ENCODE measurements around the gene PIP5K1B. TPM values are rescaled to one million over a fixed set of nuclear protein-coding genes. Genes with fewer than 3 reads are reported as not detected.

PIP5K1B gene
- total and polyA plus RNA-seq, 10 of the 15 experiments (the other 5 are each of a cell fraction or from before 2014, with no cell fraction given), result 6.8 to 16.3 (median 10.6) TPM

- ChIA-PET SMC1A (ENCODE audit: uncharacterized antibody, unreplicated experiment) (interaction anchor here (1.1 to 1.2 kb wide), 3 partner anchors 9 to 27 kb away, joined by 3 to 4 read pairs (median 4); no protein-coding TSS in a partner anchor), POLR2A (interaction anchor here (0.6 to 0.8 kb wide), 2 partner anchors 177 to 248 kb away, joined by 3 to 4 read pairs; no protein-coding TSS in a partner anchor), CTCF (interaction anchor here (0.6 to 1.0 kb wide), 4 partner anchors 13 to 222 kb away, joined by 3 to 4 read pairs (median 3); no protein-coding TSS in a partner anchor), RAD21 (ENCODE audit: unreplicated experiment) (interaction anchor here (1.0 kb wide), 1 partner anchor 13 kb away, joined by 5 read pairs; no protein-coding TSS in a partner anchor)
- no peaks in the 10 kb centered on the region for H3K9me3 ChIP-seq (replicated peaks; ENCODE audit: control insufficient read depth, insufficient read depth, low read length)
- in situ Hi-C loops (cut with MboI) (no loop called here), intact Hi-C loops (cut with micrococcal nuclease; ENCODE audit: unreplicated experiment) (no loop called here)
- ATAC-seq (no peak), DNase-seq (ENCODE audit: low read depth, low spot score) (no peak), FAIRE-seq (no peak)
- H3K9ac ChIP-seq (ENCODE audit: control insufficient read depth, insufficient read depth, low read length), result no peak overlapping the region
- no peaks in the 10 kb centered on the region for H3K27me3 ChIP-seq (replicated peaks in 1 of 2; ENCODE audit: control insufficient read depth in 2 of 2, insufficient read depth in 2 of 2, low read length in 1 of 2)
- H2AFZ ChIP-seq (ENCODE audit: control insufficient read depth, low read depth, low read length), result no peak overlapping the region
- H3K4me1 ChIP-seq (ENCODE audit: control insufficient read depth, insufficient read depth, low read length), result 0 out of 2 replicates have a peak, but pooled peaks cover 2% of the 10 kb centered on the region
- H3K27ac ChIP-seq (ENCODE audit: control insufficient read depth, insufficient read depth), result no peak overlapping the region
- H3K4me3 ChIP-seq, result no peak overlapping the region
- H4K20me1 ChIP-seq (ENCODE audit: control insufficient read depth, insufficient read depth), result no peaks in the 10 kb centered on the region
- H3K79me2 ChIP-seq (ENCODE audit: control insufficient read depth, insufficient read depth, low read length), result peaks cover 23% of the 10 kb centered on the region
- 73% methylated on average over 2 of the region's 2 CpGs for WGBS (ENCODE audit: insufficient coverage, insufficient replicate concordance, low lambda C conversion rate, missing lambda C conversion rate)
- H3K36me3 ChIP-seq (ENCODE audit: control insufficient read depth in 2 of 2, insufficient read depth in 2 of 2, low read length in 1 of 2), result no peaks in the 10 kb centered on the region
- no TSS peak for BruUV-seq (replicated peaks)
- H3K4me2 ChIP-seq (ENCODE audit: control insufficient read depth, insufficient read depth), result no peak overlapping the region
- no peak for TF ChIP-seq REST (IDR thresholded peaks at IDR 0.05; ENCODE audit: low read depth, low read length)
- TF ChIP-seq ZBTB40 (IDR thresholded peaks at IDR 0.05; ENCODE audit: borderline replicate concordance), result no peak
- no peak for TF ChIP-seq FOS (IDR thresholded peaks at IDR 0.05; ENCODE audit: borderline replicate concordance, extremely low read depth, insufficient read length)
- no peak for TF ChIP-seq MAX (IDR thresholded peaks at IDR 0.05; ENCODE audit: low read depth, low read length)
- TF ChIP-seq CBX5 (IDR thresholded peaks at IDR 0.05; ENCODE audit: low read depth), result no peak
- TF ChIP-seq IKZF2 (IDR thresholded peaks at IDR 0.05), result no peak
- TF ChIP-seq JUNB (IDR thresholded peaks at IDR 0.05), result no peak
- no peak for TF ChIP-seq SPI1 (IDR thresholded peaks at IDR 0.05; ENCODE audit: borderline replicate concordance, insufficient read depth, low read depth, low read length)
- no peak for TF ChIP-seq ZBTB4 (CRISPR knock-in tag; IDR thresholded peaks at IDR 0.05)
Measured at GRCh38 chr9:68777070-68777763, 72.2 kb downstream of the PIP5K1B start.
